NCI-H510A treated with DMSO at 0.1 percent for 48 hours (cell line): ENCODE data around the gene HEXIM1.

Experiments
- DNase-seq: peaks from one replicate; lab custom pipeline; 2025; lab: John Stamatoyannopoulos, UW

The HEXIM1 gene

GRCh38 chr17:45129940-45130680 lies 18.2 kb upstream of the HEXIM1 start:
- no peak for DNase-seq

GRCh38 chr17:45130681-45131615 lies 17.3 kb upstream of the HEXIM1 start:
- DNase-seq, result no peak

GRCh38 chr17:45131616-45132319 lies 16.5 kb upstream of the HEXIM1 start:
- no peak for DNase-seq

- no peak for DNase-seq
Observed at GRCh38 chr17:45132320-45132571, 16.0 kb upstream of the HEXIM1 start, which contains the start of gene PLCD3. Gene PLCD3 (minus strand): TSS chr17:45132515. CDS start chr17:45132410, 105 bp downstream.

GRCh38 chr17:45132572-45133463 lies 15.5 kb upstream of the HEXIM1 start:
- DNase-seq, result peak; percentile 66

GRCh38 chr17:45135192-45135977 lies 12.9 kb upstream of the HEXIM1 start, which contains the start of gene ACBD4:
Gene ACBD4 (plus strand): TSS chr17:45135687. CDS start chr17:45136145, 458 bp downstream.
- peak; percentile 91 for DNase-seq

- no peak for DNase-seq
Observed at GRCh38 chr17:45135978-45136791, 12.1 kb upstream of the HEXIM1 start.

GRCh38 chr17:45136846-45137560 lies 11.3 kb upstream of the HEXIM1 start:
- no peak for DNase-seq

GRCh38 chr17:45137561-45138305 lies 10.5 kb upstream of the HEXIM1 start:
- no peak for DNase-seq

GRCh38 chr17:45138911-45139532 lies 9.3 kb upstream of the HEXIM1 start:
- no peak for DNase-seq

- no peak for DNase-seq
Observed at GRCh38 chr17:45139533-45139920, 8.7 kb upstream of the HEXIM1 start.

GRCh38 chr17:45143094-45143670 lies 5.1 kb upstream of the HEXIM1 start:
- no peak for DNase-seq

GRCh38 chr17:45143767-45144198 lies 4.5 kb upstream of the HEXIM1 start:
- DNase-seq, result no peak

GRCh38 chr17:45144199-45145034 lies 3.9 kb upstream of the HEXIM1 start:
- DNase-seq, result no peak

- DNase-seq, result no peak
Observed at GRCh38 chr17:45145035-45145389, 3.3 kb upstream of the HEXIM1 start.

- DNase-seq, result no peak
Observed at GRCh38 chr17:45146166-45146565, 2.1 kb upstream of the HEXIM1 start.

- DNase-seq, result no peak
Observed at GRCh38 chr17:45146592-45146889, 1.7 kb upstream of the HEXIM1 start.
